Sigmoid colon (tissue), 7 donors: ENCODE measurements around the gene ASH1L. TPM values are rescaled to one million over a fixed set of nuclear protein-coding genes. Genes with fewer than 3 reads are reported as not detected.

Source experiments
- DNase-seq: peaks from one replicate; pipeline ENCODE4 v3.0.0-alpha.2; 2019
- H3K27ac ChIP-seq, 4 donors: fragments of 200-600 bp; sonication (generic); one replicate each; pipeline ENCODE4 v1.5.1; 2016 to 2019; ENCODE audit warnings: mild to moderate bottlenecking in 1 of 4
- H3K27me3 ChIP-seq, 3 donors: fragments of 200-600 bp; sonication (generic); one replicate each; pipeline ENCODE4 v1.5.1; 2019; ENCODE audit warnings: mild to moderate bottlenecking in 1 of 3
- H3K36me3 ChIP-seq, 4 donors: fragments of 200-600 bp; sonication (generic); one replicate each; pipeline ENCODE4 v1.5.1; 2016 to 2019
- H3K4me1 ChIP-seq, 4 donors: fragments of 200-600 bp; sonication (generic); one replicate each; pipeline ENCODE4 v1.5.1; 2017 to 2019
- H3K4me3 ChIP-seq, 4 donors: fragments of 200-600 bp; sonication (generic); one replicate each; pipeline ENCODE4 v1.5.1; 2017 to 2019; ENCODE audit warnings: mild to moderate bottlenecking in 2 of 4, moderate library complexity in 1 of 4
- H3K9me3 ChIP-seq, 4 donors: fragments of 200-600 bp in 3 of 4; sonication (generic) in 3 of 4; one replicate each; pipeline versions ENCODE4 v1.5.1 to v1.6.1; 2013 to 2019
- CTCF ChIP-seq, 4 experiments: fragments of 450-650 bp in 3 of 4; fragments of 200-600 bp in 1 of 4; IDR thresholded peaks; one replicate each; pipeline ENCODE4 v1.5.1; 2016 to 2019; ENCODE audit warnings: antibody characterized with exemption in 4 of 4, mild to moderate bottlenecking in 3 of 4, moderate library complexity in 2 of 4
- EP300 ChIP-seq, 4 donors: sonication (generic); formaldehyde crosslinking; IDR thresholded peaks; one replicate each; pipeline ENCODE4 v1.6.1; 2017; ENCODE audit warnings: antibody characterized with exemption in 4 of 4
- POLR2A ChIP-seq, 2 donors: fragments of 450-650 bp; IDR thresholded peaks; one replicate each; pipeline ENCODE4 v1.6.1; 2016; ENCODE audit warnings: antibody characterized with exemption in 2 of 2, mild to moderate bottlenecking in 2 of 2, moderate library complexity in 2 of 2
- POLR2AphosphoS5 ChIP-seq, 4 donors: sonication (generic); formaldehyde crosslinking; IDR thresholded peaks; one replicate each; pipeline ENCODE4 v1.6.1; 2017; ENCODE audit warnings: antibody characterized with exemption in 4 of 4
- WGBS, 2 donors: extraction: QIAGEN DNeasy Blood & Tissue Kit; methylation state at CpG; one replicate each; pipeline ENCODE4 v1.1.7; 2013; 5-methylcytosine and 5-hydroxymethylcytosine counted together
- intact Hi-C: fragments of 100-400 bp; cut with DNase I; formaldehyde crosslinking; loops from one replicate; pipeline ENCODE4 v1.15.1; 2023
- polyA plus RNA-seq, 3 donors: library from polyadenylated mRNA; stranded (reverse); fragments of 200-250 nt; gene quantifications; one replicate each; pipeline ENCODE4 v1.2.3, GENCODE V29; 2013
- total RNA-seq, 4 donors: library from RNA; depleted of rRNA; stranded (reverse); fragments of >200 nt; gene quantifications; one replicate each; pipeline ENCODE4 v1.1.0, GENCODE V29; 2016
- donor health status: healthy with polysubstance abuse.
- donor health status: Bipolar disorder and iron deficiency.
- donor health status: healthy.

ASH1L gene
- total and polyA plus RNA-seq, 7 donors: 4.2 to 70.6 (median 62.4) TPM

DNA sequence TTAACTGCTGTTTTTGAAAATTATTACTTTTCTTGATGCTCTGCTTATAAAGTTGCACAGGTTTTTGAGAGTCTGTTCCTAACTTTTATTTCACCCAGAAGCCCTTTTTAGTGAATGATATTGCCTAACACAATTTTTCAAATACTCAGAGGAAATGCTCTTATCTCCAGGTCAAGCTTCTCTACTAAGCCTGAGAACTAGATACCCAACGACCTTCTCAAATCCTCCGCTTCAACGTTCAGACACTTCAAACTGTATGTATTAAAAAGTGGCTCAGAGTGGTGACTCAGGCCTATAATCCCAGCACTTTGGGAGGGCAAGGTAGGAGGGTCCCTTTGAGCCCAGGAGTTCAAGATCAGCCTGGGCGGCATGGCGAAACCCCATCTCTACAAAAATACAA is 88.5 kb downstream of the ASH1L start:
- no peak overlapping the region for H3K27ac ChIP-seq
- no peak for DNase-seq
- TF ChIP-seq POLR2A (IDR thresholded peaks at IDR 0.05) (no peak), EP300 (IDR thresholded peaks at IDR 0.05) (no peak), POLR2AphosphoS5 (IDR thresholded peaks at IDR 0.05) (no peak), CTCF (IDR thresholded peaks at IDR 0.05) (no peak)

GRCh38 chr1:155473151-155473821 is 89.3 kb downstream of the ASH1L start:
- Histone ChIP-seq H3K27me3 (no peaks in the 10 kb centered on the region), H3K9me3 (no peaks in the 10 kb centered on the region), H3K4me1 (peaks cover 0 to 10% (median 2%) of the 10 kb centered on the region in 4 donors), H3K36me3 (peaks cover 0 to 6% (median 0%) of the 10 kb centered on the region in 4 donors), H3K4me3 (no peak overlapping the region), H3K27ac (no peak overlapping the region)
- TF ChIP-seq POLR2A (IDR thresholded peaks at IDR 0.05): no peak
- TF ChIP-seq POLR2AphosphoS5 (IDR thresholded peaks at IDR 0.05): no peak
- no peak for TF ChIP-seq EP300 (IDR thresholded peaks at IDR 0.05)
- no peak for TF ChIP-seq CTCF (IDR thresholded peaks at IDR 0.05)
- WGBS, 2 donors: 93 to 96% methylated on average over 5 of the region's 5 CpGs
- intact Hi-C loops: no loop called here
- DNase-seq: no peak

More for the DNA sequence above, 88.5 kb downstream of the ASH1L start:
- H3K4me3 ChIP-seq: no peak overlapping the region
- peaks cover 0 to 10% (median 2%) of the 10 kb centered on the region in 4 donors for H3K4me1 ChIP-seq
- WGBS, 2 donors: 88 to 92% methylated on average over 5 of the region's 5 CpGs
- no peaks in the 10 kb centered on the region for H3K9me3 ChIP-seq
- intact Hi-C loops: no loop called here
- peaks cover 0 to 6% (median 0%) of the 10 kb centered on the region in 4 donors for H3K36me3 ChIP-seq
- no peaks in the 10 kb centered on the region for H3K27me3 ChIP-seq

- no peaks in the 10 kb centered on the region for H3K27me3 ChIP-seq
- H3K4me3 ChIP-seq: no peak overlapping the region
- WGBS, 2 donors: 86 to 96% methylated on average over 2 of the region's 2 CpGs
- H3K27ac ChIP-seq: no peak overlapping the region
- DNase-seq: no peak
- no peaks in the 10 kb centered on the region for H3K9me3 ChIP-seq
- H3K36me3 ChIP-seq: no peaks in the 10 kb centered on the region
- TF ChIP-seq EP300 (IDR thresholded peaks at IDR 0.05) (no peak), POLR2AphosphoS5 (IDR thresholded peaks at IDR 0.05) (no peak), CTCF (IDR thresholded peaks at IDR 0.05) (no peak), POLR2A (IDR thresholded peaks at IDR 0.05) (no peak)
- peaks cover 0 to 17% (median 5%) of the 10 kb centered on the region in 4 donors for H3K4me1 ChIP-seq
- intact Hi-C loops: no loop called here
Measured at GRCh38 chr1:155472491-155473083, 90.0 kb downstream of the ASH1L start.

DNA sequence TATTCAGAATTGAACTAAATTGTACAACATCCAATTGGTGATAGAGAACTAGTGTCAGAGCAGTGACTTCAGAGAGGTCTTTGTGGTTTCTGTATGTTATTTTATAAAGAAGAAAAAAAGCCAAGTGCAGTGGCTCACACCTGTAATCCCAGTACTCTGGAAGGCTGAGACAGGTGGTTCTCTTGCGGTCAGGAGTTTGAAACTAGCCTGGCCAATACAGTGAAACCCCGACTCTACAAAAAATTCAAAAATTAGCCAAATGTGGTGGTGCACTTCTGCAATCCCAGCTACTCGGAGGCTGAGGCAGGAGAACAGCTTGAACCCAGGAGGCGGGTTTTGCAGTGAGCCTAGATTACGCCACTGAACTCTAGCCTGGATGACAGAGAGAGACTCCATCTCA is 90.7 kb downstream of the ASH1L start:
- no peaks in the 10 kb centered on the region for H3K27me3 ChIP-seq
- intact Hi-C loops: no loop called here
- H3K36me3 ChIP-seq: no peaks in the 10 kb centered on the region
- no peak overlapping the region for H3K4me3 ChIP-seq
- H3K27ac ChIP-seq: no peak overlapping the region
- no peaks in the 10 kb centered on the region for H3K9me3 ChIP-seq
- no peak for TF ChIP-seq POLR2AphosphoS5 (IDR thresholded peaks at IDR 0.05)
- no peak for TF ChIP-seq EP300 (IDR thresholded peaks at IDR 0.05)
- TF ChIP-seq CTCF (IDR thresholded peaks at IDR 0.05): no peak
- DNase-seq: no peak
- H3K4me1 ChIP-seq: peaks cover 0 to 24% (median 12%) of the 10 kb centered on the region in 4 donors
- WGBS, 2 donors: 96 to 99% methylated on average over 5 of the region's 5 CpGs
